Smooth muscle cell (in vitro differentiated cells): Measurements from ENCODE around the gene MPP4. TPM values are rescaled to one million over a fixed set of nuclear protein-coding genes. Genes with fewer than 3 reads are reported as not detected.
A peak's percentile ranks its signal among the peaks of the same experiment; 100 is the strongest.

ENCODE experiments used
- DNase-seq: peaks from one replicate; lab custom pipeline; 2025; ENCODE audit not compliant: unreplicated experiment; lab: John Stamatoyannopoulos, UW
- H2AFZ ChIP-seq: fragments of 200-600 bp; sonication (generic); 2 replicates; pipeline ENCODE4 v1.6.0; 2016; ENCODE audit warnings: antibody characterized with exemption, low read depth, mild to moderate bottlenecking
- H3F3A ChIP-seq: fragments of 200-600 bp; sonication (generic); 2 replicates; pipeline ENCODE4 v1.6.0; 2017; ENCODE audit warnings: antibody characterized with exemption, low read depth
- H3K27ac ChIP-seq: fragments of 200-600 bp; sonication (generic); 2 replicates; pipeline ENCODE4 v1.5.1; 2016; ENCODE audit warnings: low read depth, mild to moderate bottlenecking
- H3K27me3 ChIP-seq: fragments of 200-600 bp; sonication (generic); 2 replicates; pipeline ENCODE4 v1.6.1; 2016; ENCODE audit warnings: low read depth, mild to moderate bottlenecking
- H3K36me3 ChIP-seq: fragments of 200-600 bp; sonication (generic); 2 replicates; pipeline ENCODE4 v1.5.1; 2016; ENCODE audit warnings: low read depth
- H3K4me1 ChIP-seq: fragments of 200-600 bp; sonication (generic); 2 replicates; pipeline ENCODE4 v1.5.1; 2016; ENCODE audit warnings: low read depth
- H3K4me2 ChIP-seq: fragments of 200-600 bp; sonication (generic); 2 replicates; pipeline ENCODE4 v1.6.0; 2016; ENCODE audit warnings: mild to moderate bottlenecking
- H3K4me3 ChIP-seq: fragments of 200-600 bp; sonication (generic); 2 replicates; pipeline ENCODE4 v1.5.1; 2016; ENCODE audit warnings: mild to moderate bottlenecking
- H3K79me2 ChIP-seq: fragments of 200-600 bp; sonication (generic); 2 replicates; pipeline ENCODE4 v1.6.0; 2016; ENCODE audit warnings: low read depth, mild to moderate bottlenecking
- H3K9ac ChIP-seq: fragments of 200-600 bp; sonication (generic); 2 replicates; pipeline ENCODE4 v1.6.0; 2016; ENCODE audit warnings: low read depth
- H3K9me3 ChIP-seq: fragments of 200-600 bp; sonication (generic); replicated peaks from 2 replicates; pipeline ENCODE4 v1.5.1; 2016; ENCODE audit warnings: low read depth
- H4K20me1 ChIP-seq: fragments of 200-600 bp; sonication (generic); 2 replicates; pipeline ENCODE4 v1.6.0; 2016; ENCODE audit warnings: low read depth
- CTCF ChIP-seq: fragments of 200-600 bp; sonication (generic); IDR thresholded peaks from 2 replicates; pipeline ENCODE4 v1.5.1; 2017; ENCODE audit warnings: borderline replicate concordance, mild to moderate bottlenecking, antibody characterized with exemption; ENCODE audit not compliant: insufficient read depth, poor library complexity, severe bottlenecking
- WGBS: methylation state at CpG from one replicate; pipeline ENCODE4 v1.1.7; 2016; ENCODE audit warnings: low lambda C conversion rate; 5-methylcytosine and 5-hydroxymethylcytosine counted together
- polyA plus RNA-seq: library from polyadenylated mRNA; unstranded; fragments of >200 nt; fragmentation: Nextera tagmentation; extraction: Ambion mirVana; gene quantifications from 2 replicates; pipeline ENCODE4 v1.2.1, GENCODE V29; 2016
- total RNA-seq: library from RNA; depleted of rRNA; stranded (reverse); fragments of >200 nt; gene quantifications from 2 replicates; pipeline ENCODE4 v1.2.3, GENCODE V29; 2014

The MPP4 gene
- total and polyA plus RNA-seq, 2 experiments from 2014 or later = 1.8 TPM; not detected in 1

GRCh38 chr2:201697899-201698298 lies 545 bp downstream of the MPP4 start:
- H4K20me1 ChIP-seq = no peaks in the 10 kb centered on the region
- 2% methylated on average over 2 of the region's 2 CpGs for WGBS
- H3K27ac ChIP-seq = peak overlapping the region; percentile 89
- TF ChIP-seq CTCF = no peak
- peaks cover 19% of the 10 kb centered on the region for H3K4me1 ChIP-seq
- no peak overlapping the region for H3K4me3 ChIP-seq
- H3K4me2 ChIP-seq = peak overlapping the region; percentile 63
- no peaks in the 10 kb centered on the region for H3K9me3 ChIP-seq
- H3F3A ChIP-seq = peaks cover 28% of the 10 kb centered on the region
- H2AFZ ChIP-seq = no peak overlapping the region
- no peaks in the 10 kb centered on the region for H3K27me3 ChIP-seq
- peak overlapping the region; percentile 45 for H3K9ac ChIP-seq
- no peaks in the 10 kb centered on the region for H3K79me2 ChIP-seq
- H3K36me3 ChIP-seq = no peaks in the 10 kb centered on the region
- DNase-seq = no peak

- no peak overlapping the region for H3K9ac ChIP-seq
- H3K36me3 ChIP-seq = no peaks in the 10 kb centered on the region
- peaks cover 28% of the 10 kb centered on the region for H3F3A ChIP-seq
- H3K4me3 ChIP-seq = no peak overlapping the region
- H3K4me2 ChIP-seq = no peak overlapping the region
- H3K4me1 ChIP-seq = peaks cover 19% of the 10 kb centered on the region
- no peak overlapping the region for H2AFZ ChIP-seq
- no peak for DNase-seq
- H3K27ac ChIP-seq = no peak overlapping the region
- 63% methylated on average over 6 of the region's 6 CpGs for WGBS
- no peaks in the 10 kb centered on the region for H3K9me3 ChIP-seq
- no peak for TF ChIP-seq CTCF
- no peaks in the 10 kb centered on the region for H3K79me2 ChIP-seq
- H3K27me3 ChIP-seq = no peaks in the 10 kb centered on the region
- no peaks in the 10 kb centered on the region for H4K20me1 ChIP-seq
Observed at GRCh38 chr2:201696151-201696659, 2.2 kb downstream of the MPP4 start.

GRCh38 chr2:201685156-201685555 lies 13.3 kb downstream of the MPP4 start:
- Histone ChIP-seq H3F3A (no peaks in the 10 kb centered on the region), H3K27me3 (no peaks in the 10 kb centered on the region), H3K36me3 (no peaks in the 10 kb centered on the region), H3K27ac (no peak overlapping the region), H3K4me3 (no peak overlapping the region), H2AFZ (no peak overlapping the region), H3K9me3 (no peaks in the 10 kb centered on the region), H3K4me2 (no peak overlapping the region), H3K9ac (no peak overlapping the region), H3K79me2 (no peaks in the 10 kb centered on the region), H3K4me1 (no peaks in the 10 kb centered on the region), H4K20me1 (no peaks in the 10 kb centered on the region)
- no peak for DNase-seq
- no peak for TF ChIP-seq CTCF
- WGBS = 97% methylated on average over 3 of the region's 3 CpGs

- TF ChIP-seq CTCF = peak; percentile 29
- 31% methylated on average over 9 of the region's 9 CpGs for WGBS
- no peak for DNase-seq
Observed at GRCh38 chr2:201680743-201681142, 17.7 kb downstream of the MPP4 start.

More at GRCh38 chr2:201680743-201681142, 17.7 kb downstream of the MPP4 start:
- H3K9ac ChIP-seq = no peak overlapping the region
- no peak overlapping the region for H3K4me2 ChIP-seq
- no peak overlapping the region for H3K4me3 ChIP-seq
- H3K79me2 ChIP-seq = no peaks in the 10 kb centered on the region
- H3F3A ChIP-seq = no peaks in the 10 kb centered on the region
- H3K4me1 ChIP-seq = peaks cover 3% of the 10 kb centered on the region
- H2AFZ ChIP-seq = no peak overlapping the region
- no peak overlapping the region for H3K27ac ChIP-seq
- no peaks in the 10 kb centered on the region for H3K9me3 ChIP-seq
- H3K27me3 ChIP-seq = no peaks in the 10 kb centered on the region
- no peaks in the 10 kb centered on the region for H3K36me3 ChIP-seq
- no peaks in the 10 kb centered on the region for H4K20me1 ChIP-seq
